Measurements from ENCODE around the gene SLC9A3. TPM values are rescaled to one million over a fixed set of nuclear protein-coding genes. Genes with fewer than 3 reads are reported as not detected.

SLC9A3 gene
- total and polyA plus RNA-seq, 4 donors = 0.94 to 3.8 (median 1.5) TPM

DNA sequence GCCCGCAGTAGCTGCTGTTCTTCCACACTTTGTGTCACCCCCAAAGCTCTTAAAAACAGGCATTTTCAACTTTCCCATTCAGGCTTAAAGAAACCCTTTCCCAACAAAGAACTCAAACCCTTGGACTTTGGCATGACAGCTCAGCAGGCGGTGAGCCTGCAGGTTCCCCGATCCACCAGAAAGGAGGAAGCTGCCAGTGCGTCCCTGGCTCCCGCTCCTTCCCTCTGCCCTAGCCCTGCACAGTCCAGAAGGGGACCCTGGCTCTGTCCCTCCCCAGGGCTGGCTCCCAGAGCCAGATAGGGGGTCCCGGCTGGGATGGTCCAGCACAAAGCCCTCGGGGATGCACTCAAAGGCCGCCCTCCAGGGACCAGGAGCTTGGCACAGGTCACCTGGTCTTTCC is 9.6 kb downstream of the SLC9A3 start:
- Histone ChIP-seq H3K9ac (ENCODE audit: insufficient read depth in 1 of 2, low read length in 2 of 2) (no peak overlapping the region), H3K36me3 (ENCODE audit: control insufficient read depth in 4 of 4, insufficient read depth in 4 of 4, low read length in 4 of 4) (no peaks in the 10 kb centered on the region), H3K27ac (ENCODE audit: low read depth in 1 of 2, low read length in 1 of 2) (no peak overlapping the region), H3K4me3 (no peak overlapping the region), H3K27me3 (ENCODE audit: control insufficient read depth in 3 of 3, insufficient read depth in 3 of 3, low read length in 2 of 3) (peaks cover 0 to 12% (median 5%) of the 10 kb centered on the region in 3 donors), H3K4me1 (ENCODE audit: control insufficient read depth in 5 of 5, insufficient read depth in 5 of 5, low read length in 5 of 5) (peaks cover 0 to 2% (median 0%) of the 10 kb centered on the region in 5 donors), H3K9me3 (ENCODE audit: control insufficient read depth in 4 of 4, insufficient read depth in 3 of 4, low read length in 3 of 4) (peaks cover 0 to 4% (median 0%) of the 10 kb centered on the region in 4 donors)
- no peak for TF ChIP-seq CTCF (IDR thresholded peaks at IDR 0.05; ENCODE audit: control extremely low read depth, extremely low read depth)
- DNase-seq = no peak
- no peak for ATAC-seq (ENCODE audit: insufficient read depth, low FRiP score)
- 78 to 81% methylated on average over 8 of the region's 8 CpGs for WGBS, 2 donors

DNA sequence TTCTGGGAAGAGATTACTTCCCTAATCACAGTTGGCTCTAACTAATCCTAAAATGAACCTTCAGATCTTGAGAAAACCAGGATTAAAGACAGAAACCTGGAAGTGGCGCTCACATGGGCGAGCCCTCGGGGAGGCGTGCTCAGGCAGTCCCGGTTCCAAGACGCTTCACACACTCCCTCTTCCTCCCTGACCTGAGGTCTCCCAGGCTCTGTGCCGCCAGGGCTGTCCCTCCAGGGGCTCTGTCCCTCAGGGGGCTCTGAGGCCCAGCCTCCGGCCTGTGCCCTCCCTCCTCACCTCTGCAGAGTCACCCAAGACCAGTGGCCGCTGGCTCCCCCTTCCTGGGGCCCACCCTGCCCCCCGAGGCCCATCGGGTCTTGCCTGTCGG is 10.2 kb downstream of the SLC9A3 start:
- H3K4me1 ChIP-seq (ENCODE audit: control insufficient read depth in 5 of 5, insufficient read depth in 5 of 5, low read length in 5 of 5) = peaks cover 0 to 3% (median 0%) of the 10 kb centered on the region in 5 donors
- H3K9me3 ChIP-seq (ENCODE audit: control insufficient read depth in 4 of 4, insufficient read depth in 3 of 4, low read length in 3 of 4) = peaks cover 0 to 4% (median 0%) of the 10 kb centered on the region in 4 donors
- no peak overlapping the region for H3K9ac ChIP-seq (ENCODE audit: insufficient read depth in 1 of 2, low read length in 2 of 2)
- H3K4me3 ChIP-seq = no peak overlapping the region
- no peak for DNase-seq
- WGBS, 2 donors = 72 to 74% methylated on average over 12 of the region's 12 CpGs
- H3K36me3 ChIP-seq (ENCODE audit: control insufficient read depth in 4 of 4, insufficient read depth in 4 of 4, low read length in 4 of 4) = no peaks in the 10 kb centered on the region
- no peak for TF ChIP-seq CTCF (IDR thresholded peaks at IDR 0.05; ENCODE audit: control extremely low read depth, extremely low read depth)
- peaks cover 0 to 12% (median 5%) of the 10 kb centered on the region in 3 donors for H3K27me3 ChIP-seq (ENCODE audit: control insufficient read depth in 3 of 3, insufficient read depth in 3 of 3, low read length in 2 of 3)
- ATAC-seq (ENCODE audit: insufficient read depth, low FRiP score) = no peak
- H3K27ac ChIP-seq (ENCODE audit: low read depth in 1 of 2, low read length in 1 of 2) = no peak overlapping the region

DNA sequence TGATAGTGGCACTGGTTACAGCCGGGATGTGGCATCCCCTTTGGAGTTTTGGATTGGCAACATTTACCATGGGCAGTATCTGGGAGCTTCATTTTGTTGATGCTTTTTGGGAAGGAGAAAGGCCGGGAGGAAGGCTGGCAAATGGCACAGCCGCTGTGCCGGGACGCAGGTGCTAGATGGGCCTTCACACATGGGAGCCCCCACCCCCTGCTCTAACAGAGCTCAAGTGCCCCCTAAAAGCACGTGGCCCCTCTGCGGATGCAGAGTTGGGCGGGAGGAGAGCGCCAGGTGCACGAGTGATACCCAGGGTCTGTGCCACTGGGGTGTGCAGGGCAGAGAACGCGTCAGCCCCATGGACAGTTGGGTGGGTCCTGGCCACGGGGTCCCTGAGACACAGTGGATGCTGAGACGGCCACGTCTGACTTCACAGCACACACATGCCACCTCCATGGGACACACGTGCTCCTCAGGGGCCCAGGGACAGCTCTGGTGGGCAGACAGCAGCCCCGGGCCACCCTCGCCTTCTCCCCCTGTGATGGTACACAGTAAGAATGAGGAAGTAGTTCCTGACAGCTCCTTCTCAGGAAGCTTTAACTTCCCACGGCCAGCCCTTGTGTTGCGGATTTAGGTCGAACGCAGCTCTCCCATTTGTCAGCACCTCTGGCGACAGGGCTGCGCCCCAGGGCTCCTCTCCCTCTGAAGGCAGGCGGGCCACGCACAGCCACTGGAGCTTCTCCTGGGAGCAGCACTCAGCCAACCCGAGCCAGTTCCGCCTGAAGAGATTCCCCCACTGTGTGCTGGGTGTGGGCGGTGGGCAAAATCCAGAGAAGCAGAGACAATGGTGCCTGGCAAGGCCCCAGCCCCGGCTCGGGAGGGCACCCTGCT is 10.8 kb downstream of the SLC9A3 start:
- peaks cover 0 to 12% (median 5%) of the 10 kb centered on the region in 3 donors for H3K27me3 ChIP-seq (ENCODE audit: control insufficient read depth in 3 of 3, insufficient read depth in 3 of 3, low read length in 2 of 3)
- peaks cover 0 to 4% (median 0%) of the 10 kb centered on the region in 4 donors for H3K9me3 ChIP-seq (ENCODE audit: control insufficient read depth in 4 of 4, insufficient read depth in 3 of 4, low read length in 3 of 4)
- H3K27ac ChIP-seq (ENCODE audit: low read depth in 1 of 2, low read length in 1 of 2) = no peak overlapping the region
- TF ChIP-seq CTCF (IDR thresholded peaks at IDR 0.05; ENCODE audit: control extremely low read depth, extremely low read depth) = no peak
- no peak for ATAC-seq (ENCODE audit: insufficient read depth, low FRiP score)
- no peak overlapping the region for H3K9ac ChIP-seq (ENCODE audit: insufficient read depth in 1 of 2, low read length in 2 of 2)
- no peak for DNase-seq
- H3K36me3 ChIP-seq (ENCODE audit: control insufficient read depth in 4 of 4, insufficient read depth in 4 of 4, low read length in 4 of 4) = no peaks in the 10 kb centered on the region
- WGBS, 2 donors = 55 to 57% methylated on average over 31 of the region's 31 CpGs
- peaks cover 0 to 3% (median 0%) of the 10 kb centered on the region in 5 donors for H3K4me1 ChIP-seq (ENCODE audit: control insufficient read depth in 5 of 5, insufficient read depth in 5 of 5, low read length in 5 of 5)
- no peak overlapping the region for H3K4me3 ChIP-seq

All from lung (tissue), 12 donors.